Skeletal muscle satellite cell (primary cell): ENCODE data around the gene CCNL2.
A peak's percentile ranks its signal among the peaks of the same experiment; 100 is the strongest.
"Not testable (repeated sequence)": the region's sequence is repeated elsewhere in the genome, so short reads cannot be mapped to it uniquely, and the experiment has no call there.

Source experiments
- H3K27me3 ChIP-seq: 2 replicates; pipeline ENCODE4 v1.7.0; 2013; ENCODE audit warnings: low read length; ENCODE audit not compliant: control insufficient read depth, insufficient read depth
- H3K36me3 ChIP-seq: 2 replicates; pipeline ENCODE4 v1.7.0; 2013; ENCODE audit warnings: mild to moderate bottlenecking, control low read depth, low read length; ENCODE audit not compliant: insufficient read depth
- H3K4me1 ChIP-seq: 2 replicates; pipeline ENCODE4 v1.7.0; 2013; ENCODE audit warnings: low read length; ENCODE audit not compliant: control insufficient read depth, insufficient read depth
- H3K4me2 ChIP-seq: 2 replicates; pipeline ENCODE4 v1.7.0; 2013; ENCODE audit warnings: mild to moderate bottlenecking, low read length
- H3K4me3 ChIP-seq: 2 replicates; pipeline ENCODE4 v1.7.0; 2013; ENCODE audit warnings: low read length
- H3K9ac ChIP-seq: 2 replicates; pipeline ENCODE4 v1.7.0; 2013; ENCODE audit warnings: mild to moderate bottlenecking, low read depth, low read length, moderate library complexity
- H3K9me3 ChIP-seq: replicated peaks from 2 replicates; pipeline ENCODE4 v1.7.0; 2013; ENCODE audit warnings: mild to moderate bottlenecking, control low read depth, low read length

The CCNL2 gene

DNA sequence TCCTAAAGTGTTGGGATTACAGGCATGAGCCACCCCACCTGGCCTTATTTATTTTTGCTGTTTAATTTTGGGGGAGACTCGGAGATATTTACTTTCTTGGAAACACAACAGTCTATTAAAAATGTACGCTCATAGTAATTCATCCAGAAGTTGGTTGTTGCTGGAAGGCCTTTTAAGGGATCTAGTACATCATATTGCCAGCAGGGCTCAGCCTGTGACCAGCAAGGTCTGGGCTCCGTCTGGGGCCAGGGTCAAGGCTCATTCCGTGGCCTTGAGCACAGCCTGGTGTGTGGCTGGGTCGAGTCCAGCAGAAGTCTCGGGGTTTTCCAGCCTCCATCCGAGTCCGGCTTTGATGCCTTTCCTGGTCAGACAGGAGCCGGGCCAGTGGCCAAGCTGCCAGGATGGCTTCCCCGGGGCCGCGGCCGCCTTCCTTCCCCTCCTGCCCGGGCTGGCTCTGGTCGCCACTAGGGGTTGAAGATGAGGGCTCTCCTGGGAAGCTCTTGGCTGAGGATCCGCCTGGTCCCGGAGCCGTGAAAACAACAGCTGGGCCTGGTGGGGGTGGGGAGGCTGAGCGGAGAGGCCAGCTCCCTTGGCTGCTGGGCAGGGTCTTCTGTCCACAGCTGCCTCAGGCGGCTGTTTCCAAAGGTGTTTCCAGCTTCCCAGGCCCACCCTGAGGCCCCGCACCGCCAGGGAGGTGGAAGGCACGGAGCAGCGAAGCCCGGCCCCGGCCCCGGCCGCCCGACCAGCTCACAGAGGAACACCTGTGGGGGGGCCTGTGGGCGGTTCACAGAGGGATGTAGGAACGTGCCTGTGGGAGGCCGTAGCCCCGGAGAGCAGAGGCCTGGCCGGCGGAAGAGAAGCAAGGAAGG lies 31.2 kb upstream of the CCNL2 start:
- H3K4me1 ChIP-seq: peaks cover 41% of the 10 kb centered on the region
- H3K36me3 ChIP-seq: no peaks in the 10 kb centered on the region
- H3K4me3 ChIP-seq: peak overlapping the region; percentile 25
- peaks cover 4% of the 10 kb centered on the region for H3K27me3 ChIP-seq
- H3K9me3 ChIP-seq: no peaks in the 10 kb centered on the region
- peak overlapping the region; percentile 61 for H3K9ac ChIP-seq
- H3K4me2 ChIP-seq: peak overlapping the region; percentile 44

DNA sequence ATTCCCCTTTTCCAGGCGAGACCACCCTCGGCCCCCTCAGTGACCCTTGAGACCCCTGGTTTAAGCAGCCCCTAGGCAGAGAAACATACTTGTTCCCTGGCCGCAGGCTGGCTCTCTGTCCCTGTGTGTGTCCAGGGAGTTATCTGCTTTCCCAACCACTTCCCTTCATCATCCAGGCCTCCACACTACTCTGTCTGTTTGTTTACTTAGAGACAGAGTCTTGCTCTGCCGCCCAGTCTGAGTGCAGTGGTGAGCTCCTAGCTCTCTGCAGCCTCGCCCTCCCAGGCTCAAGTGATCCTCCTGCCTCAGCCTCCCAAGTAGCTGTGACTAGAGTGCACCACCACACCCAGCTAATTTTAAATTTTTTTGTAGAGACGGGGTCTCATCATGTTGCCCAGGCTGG lies 30.5 kb upstream of the CCNL2 start:
- Histone ChIP-seq H3K4me2 (no peak overlapping the region), H3K4me1 (peaks cover 38% of the 10 kb centered on the region), H3K4me3 (no peak overlapping the region), H3K36me3 (no peaks in the 10 kb centered on the region), H3K27me3 (no peaks in the 10 kb centered on the region), H3K9me3 (no peaks in the 10 kb centered on the region), H3K9ac (no peak overlapping the region)

DNA sequence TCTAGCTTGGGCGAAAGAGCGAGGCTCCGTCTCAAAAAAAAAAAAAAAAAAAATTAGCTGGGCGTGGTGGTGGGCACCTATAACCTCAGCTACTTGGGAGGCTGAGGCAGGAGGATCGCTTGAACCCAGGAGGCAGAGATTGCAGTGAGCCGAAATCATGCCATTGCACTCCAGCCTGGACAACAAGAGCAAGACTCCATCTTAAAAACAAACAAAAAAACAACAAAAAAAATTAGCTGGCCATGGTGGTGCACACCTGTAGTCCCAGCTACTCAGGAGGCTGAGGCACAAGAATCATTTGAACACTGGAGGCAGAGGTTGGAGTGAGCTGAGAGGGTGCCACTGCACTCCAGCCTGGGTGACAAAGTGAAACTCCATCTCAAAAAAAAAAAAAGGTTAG lies 29.8 kb upstream of the CCNL2 start:
- not testable (repeated sequence) for H3K4me3 ChIP-seq
- H3K4me1 ChIP-seq: peaks cover 33% of the 10 kb centered on the region

GRCh38 chr1:1428174-1428573 lies 29.0 kb upstream of the CCNL2 start:
- H3K4me2 ChIP-seq: no peak overlapping the region
- H3K4me1 ChIP-seq: peaks cover 25% of the 10 kb centered on the region
- H3K36me3 ChIP-seq: no peaks in the 10 kb centered on the region

More for the DNA sequence above, 29.8 kb upstream of the CCNL2 start:
- not testable (repeated sequence) for H3K9ac ChIP-seq, H3K27me3 ChIP-seq, H3K4me2 ChIP-seq, H3K36me3 ChIP-seq, H3K9me3 ChIP-seq

DNA sequence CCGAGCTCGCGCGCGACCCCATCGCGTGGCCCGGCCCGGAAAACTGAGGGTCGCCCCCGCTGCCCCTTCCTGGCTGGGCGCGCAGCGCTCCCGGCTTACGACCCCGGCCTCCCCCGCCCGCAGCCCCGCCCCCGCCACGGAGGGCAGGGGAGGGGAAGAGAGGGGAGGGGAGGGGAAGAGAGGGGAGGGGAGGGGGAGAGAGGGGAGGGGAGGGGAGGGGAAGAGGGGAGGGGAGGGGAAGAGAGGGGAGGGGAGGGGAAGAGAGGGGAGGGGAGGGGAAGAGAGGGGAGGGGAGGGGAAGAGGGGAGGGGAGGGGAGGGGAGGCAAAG lies 28.6 kb upstream of the CCNL2 start:
- Histone ChIP-seq H3K9me3 (no peaks in the 10 kb centered on the region), H3K27me3 (no peaks in the 10 kb centered on the region), H3K4me2 (peak overlapping the region; percentile 63), H3K36me3 (no peaks in the 10 kb centered on the region), H3K4me1 (peaks cover 22% of the 10 kb centered on the region), H3K4me3 (peak overlapping the region; percentile 47), H3K9ac (no peak overlapping the region)

More at GRCh38 chr1:1428174-1428573, 29.0 kb upstream of the CCNL2 start:
- no peaks in the 10 kb centered on the region for H3K9me3 ChIP-seq
- no peaks in the 10 kb centered on the region for H3K27me3 ChIP-seq
- no peak overlapping the region for H3K4me3 ChIP-seq
- H3K9ac ChIP-seq: no peak overlapping the region

- Histone ChIP-seq H3K9ac (no peak overlapping the region), H3K27me3 (no peaks in the 10 kb centered on the region), H3K4me3 (peak overlapping the region; percentile 47), H3K36me3 (no peaks in the 10 kb centered on the region), H3K9me3 (no peaks in the 10 kb centered on the region), H3K4me1 (peaks cover 18% of the 10 kb centered on the region), H3K4me2 (peak overlapping the region; percentile 63)
Measured at GRCh38 chr1:1427106-1427819, 28.1 kb upstream of the CCNL2 start.

GRCh38 chr1:1426496-1427105 lies 27.5 kb upstream of the CCNL2 start:
- Histone ChIP-seq H3K9ac (no peak overlapping the region), H3K27me3 (no peaks in the 10 kb centered on the region), H3K9me3 (no peaks in the 10 kb centered on the region)

GRCh38 chr1:1425753-1426495 lies 26.8 kb upstream of the CCNL2 start:
- H3K9me3 ChIP-seq: no peaks in the 10 kb centered on the region
- H3K4me3 ChIP-seq: no peak overlapping the region
- no peak overlapping the region for H3K4me2 ChIP-seq
- H3K9ac ChIP-seq: no peak overlapping the region
- no peaks in the 10 kb centered on the region for H3K27me3 ChIP-seq
- peaks cover 9% of the 10 kb centered on the region for H3K4me1 ChIP-seq
- H3K36me3 ChIP-seq: no peaks in the 10 kb centered on the region

More at GRCh38 chr1:1426496-1427105, 27.5 kb upstream of the CCNL2 start:
- H3K4me3 ChIP-seq: no peak overlapping the region
- peaks cover 12% of the 10 kb centered on the region for H3K4me1 ChIP-seq
- H3K4me2 ChIP-seq: no peak overlapping the region
- H3K36me3 ChIP-seq: no peaks in the 10 kb centered on the region

GRCh38 chr1:1425426-1425752 lies 26.3 kb upstream of the CCNL2 start:
- Histone ChIP-seq H3K36me3 (no peaks in the 10 kb centered on the region), H3K4me2 (no peak overlapping the region), H3K9me3 (no peaks in the 10 kb centered on the region), H3K27me3 (no peaks in the 10 kb centered on the region), H3K4me3 (no peak overlapping the region), H3K9ac (no peak overlapping the region), H3K4me1 (peaks cover 5% of the 10 kb centered on the region)

DNA sequence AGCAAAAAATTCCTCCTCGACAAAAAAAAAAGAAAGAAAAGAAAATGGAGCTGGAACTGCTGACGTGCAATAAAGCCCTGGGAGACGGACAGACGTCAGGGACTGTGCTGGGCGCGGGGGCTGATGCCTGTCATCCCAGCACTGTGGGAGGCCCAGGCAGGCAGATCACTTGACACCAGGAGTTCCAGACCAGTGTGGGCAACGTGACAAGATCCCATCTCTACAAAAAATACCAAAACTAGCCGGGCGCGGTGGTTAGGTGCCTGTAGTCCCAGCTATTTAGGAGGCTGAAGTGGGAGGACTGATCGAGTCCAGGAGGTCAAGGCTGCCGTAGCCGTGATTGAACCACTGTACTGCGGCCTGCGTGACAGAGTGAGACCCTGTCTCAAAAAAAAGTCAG lies 25.6 kb upstream of the CCNL2 start:
- Histone ChIP-seq H3K9me3 (no peaks in the 10 kb centered on the region), H3K27me3 (no peaks in the 10 kb centered on the region), H3K36me3 (no peaks in the 10 kb centered on the region), H3K4me1 (no peaks in the 10 kb centered on the region), H3K9ac (no peak overlapping the region), H3K4me2 (no peak overlapping the region), H3K4me3 (no peak overlapping the region)

DNA sequence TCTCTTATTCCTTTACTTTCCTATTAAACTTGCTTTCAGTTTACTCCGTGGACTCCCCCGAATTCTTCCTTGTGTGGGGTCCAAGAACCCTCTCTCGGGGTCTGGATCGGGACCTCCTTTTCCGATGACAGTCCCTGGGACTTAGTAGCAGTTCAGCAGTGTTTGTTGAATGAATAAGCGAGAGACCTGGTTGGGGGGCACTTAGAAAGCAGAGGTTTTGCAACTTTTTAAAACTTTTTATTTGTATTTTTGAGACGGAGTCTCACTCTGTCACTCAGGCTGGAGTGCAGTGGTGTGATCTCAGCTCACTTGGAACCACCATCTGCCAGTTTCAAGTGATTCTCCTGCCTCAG lies 24.1 kb upstream of the CCNL2 start:
- no peak overlapping the region for H3K4me3 ChIP-seq
- H3K4me2 ChIP-seq: no peak overlapping the region
- H3K4me1 ChIP-seq: no peaks in the 10 kb centered on the region

More for the DNA sequence above, 24.1 kb upstream of the CCNL2 start:
- Histone ChIP-seq H3K9ac (no peak overlapping the region), H3K9me3 (no peaks in the 10 kb centered on the region), H3K27me3 (no peaks in the 10 kb centered on the region), H3K36me3 (no peaks in the 10 kb centered on the region)
